ENCODE results near the gene SPATA13. TPM values are rescaled to one million over a fixed set of nuclear protein-coding genes. Genes with fewer than 3 reads are reported as not detected.
"Not testable (repeated sequence)": the region's sequence is repeated elsewhere in the genome, so short reads cannot be mapped to it uniquely, and the experiment has no call there.

Gene SPATA13
- total RNA-seq, 6 experiments from 2014 or later, result 7.0 to 9.2 (median 8.4) TPM

DNA sequence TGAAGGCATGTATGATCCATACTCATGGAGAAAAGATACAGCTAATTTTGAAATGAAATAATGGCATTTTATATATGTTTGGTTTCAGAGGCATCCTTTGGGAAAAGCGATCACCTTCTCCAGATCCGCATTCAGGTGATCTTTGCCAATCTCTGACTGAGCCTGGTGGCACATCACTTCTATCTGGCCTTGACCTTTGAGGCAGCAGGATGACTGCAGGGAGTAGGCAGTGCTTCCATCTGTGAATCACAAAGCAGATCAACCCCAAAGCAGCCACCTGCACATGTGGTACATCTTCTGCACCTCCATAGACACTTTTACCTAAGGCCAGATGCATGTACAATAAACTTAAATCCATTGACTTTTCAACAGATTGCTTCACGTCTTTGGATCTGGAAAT lies 53.4 kb downstream of the SPATA13 start:
- Mint-ChIP-seq H3K4me1 (ENCODE audit: low read depth) (peaks cover 22% of the 10 kb centered on the region; the same call in 1 of the 2 replicates), H3K27me3 (ENCODE audit: insufficient read depth) (no peaks in the 10 kb centered on the region), H3K4me3 (no peak overlapping the region), H3K27ac (no peak overlapping the region), H3K36me3 (ENCODE audit: low read depth) (no peaks in the 10 kb centered on the region), H3K9me3 (no peaks in the 10 kb centered on the region)
- TF ChIP-seq, protein P1, sequence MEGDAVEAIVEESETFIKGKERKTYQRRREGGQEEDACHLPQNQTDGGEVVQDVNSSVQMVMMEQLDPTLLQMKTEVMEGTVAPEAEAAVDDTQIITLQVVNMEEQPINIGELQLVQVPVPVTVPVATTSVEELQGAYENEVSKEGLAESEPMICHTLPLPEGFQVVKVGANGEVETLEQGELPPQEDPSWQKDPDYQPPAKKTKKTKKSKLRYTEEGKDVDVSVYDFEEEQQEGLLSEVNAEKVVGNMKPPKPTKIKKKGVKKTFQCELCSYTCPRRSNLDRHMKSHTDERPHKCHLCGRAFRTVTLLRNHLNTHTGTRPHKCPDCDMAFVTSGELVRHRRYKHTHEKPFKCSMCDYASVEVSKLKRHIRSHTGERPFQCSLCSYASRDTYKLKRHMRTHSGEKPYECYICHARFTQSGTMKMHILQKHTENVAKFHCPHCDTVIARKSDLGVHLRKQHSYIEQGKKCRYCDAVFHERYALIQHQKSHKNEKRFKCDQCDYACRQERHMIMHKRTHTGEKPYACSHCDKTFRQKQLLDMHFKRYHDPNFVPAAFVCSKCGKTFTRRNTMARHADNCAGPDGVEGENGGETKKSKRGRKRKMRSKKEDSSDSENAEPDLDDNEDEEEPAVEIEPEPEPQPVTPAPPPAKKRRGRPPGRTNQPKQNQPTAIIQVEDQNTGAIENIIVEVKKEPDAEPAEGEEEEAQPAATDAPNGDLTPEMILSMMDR (IDR thresholded peaks at IDR 0.05), result no peak
- no peak for DNase-seq

DNA sequence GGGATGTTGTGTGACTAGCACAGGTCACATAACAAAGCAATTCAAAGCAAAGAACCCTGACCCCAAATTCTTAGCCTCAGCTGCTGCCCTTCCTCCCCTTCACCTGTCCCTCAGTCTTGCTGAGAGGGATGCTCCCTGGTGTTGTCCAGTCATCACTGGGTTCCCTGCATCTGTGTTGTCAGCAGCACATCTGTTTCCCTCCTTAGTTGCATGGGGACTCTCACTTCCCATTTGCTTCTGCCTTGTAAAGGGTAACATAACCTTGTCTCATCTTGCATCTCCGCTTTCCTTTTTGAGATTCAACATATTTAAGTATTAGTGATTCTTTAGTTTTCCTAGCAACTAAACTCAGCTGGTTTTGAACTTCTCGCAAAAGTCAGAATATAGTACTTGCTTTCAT lies 54.0 kb downstream of the SPATA13 start:
- H3K4me3 Mint-ChIP-seq, result no peak overlapping the region
- H3K27ac Mint-ChIP-seq, result no peak overlapping the region
- H3K4me1 Mint-ChIP-seq (ENCODE audit: low read depth), result peaks cover 25% of the 10 kb centered on the region; the same call in 1 of the 2 replicates
- no peaks in the 10 kb centered on the region for H3K36me3 Mint-ChIP-seq (ENCODE audit: low read depth)
- H3K27me3 Mint-ChIP-seq (ENCODE audit: insufficient read depth), result no peaks in the 10 kb centered on the region
- TF ChIP-seq, protein P1 (IDR thresholded peaks at IDR 0.05), result no peak
- no peaks in the 10 kb centered on the region for H3K9me3 Mint-ChIP-seq
- no peak for DNase-seq

- H3K27me3 Mint-ChIP-seq (ENCODE audit: insufficient read depth), result no peaks in the 10 kb centered on the region
- H3K9me3 Mint-ChIP-seq, result no peaks in the 10 kb centered on the region
- TF ChIP-seq, protein P1 (IDR thresholded peaks at IDR 0.05), result no peak
- no peaks in the 10 kb centered on the region for H3K36me3 Mint-ChIP-seq (ENCODE audit: low read depth)
- no peak overlapping the region for H3K27ac Mint-ChIP-seq
- H3K4me1 Mint-ChIP-seq (ENCODE audit: low read depth), result peaks cover 30% of the 10 kb centered on the region
- DNase-seq, result no peak
- no peak overlapping the region for H3K4me3 Mint-ChIP-seq
Observed at GRCh38 chr13:24215126-24215525, 54.6 kb downstream of the SPATA13 start.

- H3K4me3 Mint-ChIP-seq, result no peak overlapping the region
- no peaks in the 10 kb centered on the region for H3K36me3 Mint-ChIP-seq (ENCODE audit: low read depth)
- no peaks in the 10 kb centered on the region for H3K27me3 Mint-ChIP-seq (ENCODE audit: insufficient read depth)
- no peak for DNase-seq
- TF ChIP-seq, protein P1 (IDR thresholded peaks at IDR 0.05), result no peak
- no peaks in the 10 kb centered on the region for H3K9me3 Mint-ChIP-seq
- H3K27ac Mint-ChIP-seq, result no peak overlapping the region
- peaks cover 31% of the 10 kb centered on the region for H3K4me1 Mint-ChIP-seq (ENCODE audit: low read depth)
Observed at GRCh38 chr13:24215732-24216131, 55.2 kb downstream of the SPATA13 start.

- no peak for DNase-seq
- H3K9me3 Mint-ChIP-seq, result no peaks in the 10 kb centered on the region
Observed at GRCh38 chr13:24216176-24216575, 55.7 kb downstream of the SPATA13 start.

DNA sequence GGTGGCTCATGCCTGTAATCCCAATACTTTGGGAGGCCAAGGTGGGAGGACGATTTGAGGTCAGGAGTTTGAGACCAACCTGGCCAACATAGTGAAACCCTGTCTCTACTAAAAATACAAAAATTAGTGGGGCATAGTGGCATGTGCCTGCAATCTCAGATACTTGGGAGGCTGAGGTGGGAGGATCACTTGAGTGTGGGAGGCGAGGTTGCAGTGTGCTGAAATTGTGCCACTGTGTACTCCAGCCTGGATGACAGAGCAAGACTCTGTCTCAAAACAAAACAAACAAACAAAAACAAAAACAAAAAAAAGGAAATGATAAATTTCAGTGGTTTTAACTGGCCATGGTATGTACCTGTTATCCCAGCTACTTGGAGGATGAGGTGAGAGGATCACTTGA lies 56.3 kb downstream of the SPATA13 start:
- not testable (repeated sequence) for H3K9me3 Mint-ChIP-seq; H3K27ac Mint-ChIP-seq; H3K36me3 Mint-ChIP-seq (ENCODE audit: low read depth); DNase-seq; H3K4me3 Mint-ChIP-seq; H3K27me3 Mint-ChIP-seq (ENCODE audit: insufficient read depth)
- peaks cover 31% of the 10 kb centered on the region for H3K4me1 Mint-ChIP-seq (ENCODE audit: low read depth)

More at GRCh38 chr13:24216176-24216575, 55.7 kb downstream of the SPATA13 start:
- Mint-ChIP-seq H3K36me3 (ENCODE audit: low read depth) (no peaks in the 10 kb centered on the region), H3K27me3 (ENCODE audit: insufficient read depth) (no peaks in the 10 kb centered on the region), H3K27ac (no peak overlapping the region), H3K4me1 (ENCODE audit: low read depth) (peaks cover 31% of the 10 kb centered on the region), H3K4me3 (no peak overlapping the region)
- TF ChIP-seq, protein P1 (IDR thresholded peaks at IDR 0.05), result no peak
